ENCODE data around the gene C12orf57. TPM values are rescaled to one million over a fixed set of nuclear protein-coding genes. Genes with fewer than 3 reads are reported as not detected.

The C12orf57 gene
- polyA plus RNA-seq, 1 donor from 2014 or later, result 500 TPM

- peak overlapping the region; percentile 63 for H3K4me2 ChIP-seq (ENCODE audit: low read length)
- no peaks in the 10 kb centered on the region for H3K36me3 ChIP-seq (ENCODE audit: insufficient read depth, low read length)
- H3K9me2 ChIP-seq (ENCODE audit: insufficient read depth, low read length), result no peaks in the 10 kb centered on the region
- peak overlapping the region; percentile 70 for H3K4me3 ChIP-seq (ENCODE audit: low read length)
- H3K9me3 ChIP-seq (ENCODE audit: low read length), result no peaks in the 10 kb centered on the region
- H3K9ac ChIP-seq (ENCODE audit: low read length), result peak overlapping the region; percentile 98
- H2AFZ ChIP-seq (ENCODE audit: low read depth, low read length), result no peak overlapping the region
- peaks cover 8% of the 10 kb centered on the region for H3F3A ChIP-seq (ENCODE audit: insufficient read depth, low read length, poor library complexity, severe bottlenecking)
- TF ChIP-seq REST (IDR thresholded peaks at IDR 0.05; ENCODE audit: borderline replicate concordance) (peak; percentile 23), RAD21 (conservative IDR thresholded peaks at IDR 0.05) (no peak)
- H3K27me3 ChIP-seq (ENCODE audit: insufficient read depth, low read depth, low read length), result no peaks in the 10 kb centered on the region
- H3K79me2 ChIP-seq (replicated peaks; ENCODE audit: insufficient read depth, low read length), result peaks cover 19% of the 10 kb centered on the region
- peak overlapping the region; percentile 94 for H3K27ac ChIP-seq (ENCODE audit: low read length)
- H4K20me1 ChIP-seq (ENCODE audit: insufficient read depth), result no peaks in the 10 kb centered on the region
Observed at GRCh38 chr12:6925239-6925539, 18.6 kb upstream of the C12orf57 start.

GRCh38 chr12:6925540-6926279 lies 18.1 kb upstream of the C12orf57 start:
- peak overlapping the region; percentile 94 for H3K27ac ChIP-seq (ENCODE audit: low read length)
- H3K4me3 ChIP-seq (ENCODE audit: low read length), result peak overlapping the region; percentile 70
- H3K27me3 ChIP-seq (ENCODE audit: insufficient read depth, low read depth, low read length), result no peaks in the 10 kb centered on the region
- peaks cover 8% of the 10 kb centered on the region for H3F3A ChIP-seq (ENCODE audit: insufficient read depth, low read length, poor library complexity, severe bottlenecking)
- H2AFZ ChIP-seq (ENCODE audit: low read depth, low read length), result no peak overlapping the region
- TF ChIP-seq REST (IDR thresholded peaks at IDR 0.05; ENCODE audit: borderline replicate concordance), result peak; percentile 36
- no peak for TF ChIP-seq EZH2 (IDR thresholded peaks at IDR 0.05; ENCODE audit: borderline replicate concordance, insufficient read depth, low read length, poor library complexity, severe bottlenecking)
- no peaks in the 10 kb centered on the region for H3K9me2 ChIP-seq (ENCODE audit: insufficient read depth, low read length)
- no peaks in the 10 kb centered on the region for H3K9me3 ChIP-seq (ENCODE audit: low read length)
- H4K20me1 ChIP-seq (ENCODE audit: insufficient read depth), result no peaks in the 10 kb centered on the region
- no peaks in the 10 kb centered on the region for H3K36me3 ChIP-seq (ENCODE audit: insufficient read depth, low read length)
- peak overlapping the region; percentile 63 for H3K4me2 ChIP-seq (ENCODE audit: low read length)
- peaks cover 24% of the 10 kb centered on the region for H3K79me2 ChIP-seq (replicated peaks; ENCODE audit: insufficient read depth, low read length)
- H3K9ac ChIP-seq (ENCODE audit: low read length), result peak overlapping the region; percentile 98

- Histone ChIP-seq H3K9me3 (ENCODE audit: low read length) (no peaks in the 10 kb centered on the region), H3K4me2 (ENCODE audit: low read length) (peak within 1 kb of the TSS; percentile 97), H2AFZ (ENCODE audit: low read depth, low read length) (peak within 1 kb of the TSS; percentile 66), H3K36me3 (ENCODE audit: insufficient read depth, low read length) (no peaks in the 10 kb centered on the region), H3K9ac (ENCODE audit: low read length) (peak within 1 kb of the TSS; percentile 98), H3F3A (ENCODE audit: insufficient read depth, low read length, poor library complexity, severe bottlenecking) (peaks cover 8% of the 10 kb centered on the region), H3K27me3 (ENCODE audit: insufficient read depth, low read depth, low read length) (no peaks in the 10 kb centered on the region), H4K20me1 (ENCODE audit: insufficient read depth) (no peaks in the 10 kb centered on the region), H3K4me3 (ENCODE audit: low read length) (peak within 1 kb of the TSS; percentile 77), H3K9me2 (ENCODE audit: insufficient read depth, low read length) (no peaks in the 10 kb centered on the region), H3K27ac (ENCODE audit: low read length) (peak within 1 kb of the TSS; percentile 94), H3K79me2 (replicated peaks; ENCODE audit: insufficient read depth, low read length) (peaks cover 36% of the 10 kb centered on the region)
- TF ChIP-seq TAF1 (IDR thresholded peaks at IDR 0.05; ENCODE audit: low read depth), result peak; percentile 78
- TF ChIP-seq REST (IDR thresholded peaks at IDR 0.05; ENCODE audit: borderline replicate concordance), result peak; percentile 69
- TF ChIP-seq EP300 (conservative IDR thresholded peaks at IDR 0.05; ENCODE audit: poor library complexity, severe bottlenecking), result no peak
- TF ChIP-seq POLR2AphosphoS5 (IDR thresholded peaks at IDR 0.05), result peak; percentile 80
- TF ChIP-seq RAD21 (conservative IDR thresholded peaks at IDR 0.05), result no peak
- no peak for TF ChIP-seq CTCF (IDR thresholded peaks at IDR 0.05; ENCODE audit: poor library complexity, severe bottlenecking)
- TF ChIP-seq SMC3 (conservative IDR thresholded peaks at IDR 0.05; ENCODE audit: poor library complexity), result no peak
Observed at GRCh38 chr12:6927379-6928021, 16.3 kb upstream of the C12orf57 start, which contains the start of gene ATN1. ATN1 (plus strand) TSS chr12:6927959; CDS start chr12:6934002, 6,043 bp downstream.
